Measurements from ENCODE around the gene P2RX2.

Gene P2RX2

GRCh38 chr12:132620113-132620898, 1.7 kb downstream of the P2RX2 start:
- DNase-seq (ENCODE audit: low spot score), result no peak

GRCh38 chr12:132620899-132621656, 2.5 kb downstream of the P2RX2 start:
- DNase-seq (ENCODE audit: low spot score), result no peak

- DNase-seq (ENCODE audit: low spot score), result no peak
These were observed 3.3 kb downstream of the P2RX2 start for GRCh38 chr12:132621657-132622435.

GRCh38 chr12:132622437-132623071, 4.0 kb downstream of the P2RX2 start:
- DNase-seq (ENCODE audit: low spot score), result no peak

- DNase-seq (ENCODE audit: low spot score), result no peak
These were observed 4.7 kb downstream of the P2RX2 start for GRCh38 chr12:132623072-132623869.

- no peak for DNase-seq (ENCODE audit: low spot score)
These were observed 5.7 kb downstream of the P2RX2 start for GRCh38 chr12:132624186-132624855.

GRCh38 chr12:132624910-132625630, 6.5 kb downstream of the P2RX2 start:
- DNase-seq (ENCODE audit: low spot score), result no peak

- no peak for DNase-seq (ENCODE audit: low spot score)
These were observed 7.3 kb downstream of the P2RX2 start for GRCh38 chr12:132625731-132626430.

GRCh38 chr12:132629330-132629729, 10.8 kb downstream of the P2RX2 start:
- DNase-seq (ENCODE audit: low spot score), result no peak

GRCh38 chr12:132630672-132631071, 12.1 kb downstream of the P2RX2 start:
- no peak for DNase-seq (ENCODE audit: low spot score)

- no peak for DNase-seq (ENCODE audit: low spot score)
These were observed 13.1 kb downstream of the P2RX2 start for GRCh38 chr12:132631666-132632065.

GRCh38 chr12:132632521-132633228, 14.1 kb downstream of the P2RX2 start:
- DNase-seq (ENCODE audit: low spot score), result no peak

- DNase-seq (ENCODE audit: low spot score), result no peak
These were observed 14.8 kb downstream of the P2RX2 start for GRCh38 chr12:132633398-132633797.

GRCh38 chr12:132633901-132634300, 15.3 kb downstream of the P2RX2 start:
- no peak for DNase-seq (ENCODE audit: low spot score)

GRCh38 chr12:132634411-132634990, 15.9 kb downstream of the P2RX2 start:
- no peak for DNase-seq (ENCODE audit: low spot score)

- DNase-seq (ENCODE audit: low spot score), result no peak
These were observed 16.7 kb downstream of the P2RX2 start for GRCh38 chr12:132635076-132635955.

- DNase-seq (ENCODE audit: low spot score), result no peak
These were observed 19.2 kb downstream of the P2RX2 start for GRCh38 chr12:132637811-132638210.

Measured in activated CD4-positive, alpha-beta T cell treated with anti-CD3 and anti-CD28 coated beads, Interleukin-2, Interleukin-4, amounts not matched to agents 100 ng/mL and 50 ng/mL, durations not matched to agents 16 hours and 8 hours (primary cell).